ENCODE measurements around the gene DISC1.

Gene DISC1

GRCh38 chr1:231918239-231919015 lies 291.8 kb downstream of the DISC1 start:
- DNase-seq: no peak

GRCh38 chr1:231919239-231919885 lies 292.8 kb downstream of the DISC1 start:
- no peak for DNase-seq

- DNase-seq: no peak
These were observed 293.3 kb downstream of the DISC1 start for GRCh38 chr1:231919886-231920285.

- DNase-seq: no peak
These were observed 295.2 kb downstream of the DISC1 start for GRCh38 chr1:231921646-231922345.

GRCh38 chr1:231923491-231924041 lies 297.0 kb downstream of the DISC1 start:
- DNase-seq: no peak

GRCh38 chr1:231924180-231924579 lies 297.6 kb downstream of the DISC1 start:
- peak; percentile 63 for DNase-seq

- DNase-seq: no peak
These were observed 299.3 kb downstream of the DISC1 start for GRCh38 chr1:231925864-231926263.

GRCh38 chr1:231926340-231926739 lies 299.8 kb downstream of the DISC1 start:
- DNase-seq: no peak

GRCh38 chr1:231926933-231927332 lies 300.3 kb downstream of the DISC1 start:
- DNase-seq: no peak

- no peak for DNase-seq
These were observed 300.8 kb downstream of the DISC1 start for GRCh38 chr1:231927431-231927830.

- no peak for DNase-seq
These were observed 302.7 kb downstream of the DISC1 start for GRCh38 chr1:231929311-231929710.

GRCh38 chr1:231930257-231930947 lies 303.8 kb downstream of the DISC1 start:
- no peak for DNase-seq

GRCh38 chr1:231931146-231931545 lies 304.6 kb downstream of the DISC1 start:
- DNase-seq: no peak

GRCh38 chr1:231931846-231932454 lies 305.4 kb downstream of the DISC1 start:
- DNase-seq: no peak

- no peak for DNase-seq
These were observed 307.4 kb downstream of the DISC1 start for GRCh38 chr1:231933711-231934626.

GRCh38 chr1:231934797-231935196 lies 308.2 kb downstream of the DISC1 start:
- DNase-seq: peak; percentile 65

- no peak for DNase-seq
These were observed 309.3 kb downstream of the DISC1 start for GRCh38 chr1:231935856-231936255.

GRCh38 chr1:231936983-231937775 lies 310.6 kb downstream of the DISC1 start:
- DNase-seq: no peak

- DNase-seq: no peak
These were observed 311.6 kb downstream of the DISC1 start for GRCh38 chr1:231938211-231938610.

- no peak for DNase-seq
These were observed 312.1 kb downstream of the DISC1 start for GRCh38 chr1:231938711-231939110.

GRCh38 chr1:231939118-231939517 lies 312.5 kb downstream of the DISC1 start:
- DNase-seq: no peak

All from NCI-H2081 treated with DMSO at 0.1 percent for 48 hours (cell line).